Stomach (tissue), 9 donors: ENCODE data around the gene MRPS17. TPM values are rescaled to one million over a fixed set of nuclear protein-coding genes. Genes with fewer than 3 reads are reported as not detected.
"Not testable (repeated sequence)": the region's sequence is repeated elsewhere in the genome, so short reads cannot be mapped to it uniquely, and the experiment has no call there.

Experiments
- DNase-seq, 2 donors: peaks; one replicate each; pipeline versions ENCODE4 v3.0.0 to v3.0.0-alpha.2; 2013 to 2019
- H3K27ac ChIP-seq, 5 donors: fragments of 200-600 bp in 4 of 5; sonication (generic) in 4 of 5; one replicate each; pipeline ENCODE4 v1.5.1; 2013 to 2019; ENCODE audit warnings: mild to moderate bottlenecking in 1 of 5, moderate library complexity in 1 of 5
- H3K27me3 ChIP-seq, 3 donors: fragments of 200-600 bp; sonication (generic); one replicate each; pipeline ENCODE4 v1.5.1; 2017 to 2019; ENCODE audit warnings: mixed run types in 1 of 3
- H3K36me3 ChIP-seq, 4 donors: fragments of 200-600 bp; sonication (generic); 1 replicate in 3 of 4; 2 replicates in 1 of 4; pipeline ENCODE4 v1.5.1; 2016 to 2019
- H3K4me1 ChIP-seq, 4 donors: fragments of 200-600 bp; sonication (generic); one replicate each; pipeline ENCODE4 v1.5.1; 2016 to 2019
- H3K4me3 ChIP-seq, 4 donors: fragments of 200-600 bp; sonication (generic) in 3 of 4; one replicate each; pipeline ENCODE4 v1.5.1; 2016 to 2019; ENCODE audit warnings: mild to moderate bottlenecking in 1 of 4
- H3K9me3 ChIP-seq, 4 donors: fragments of 200-600 bp; sonication (generic); one replicate each; pipeline ENCODE4 v1.5.1; 2016 to 2019
- EP300 ChIP-seq: sonication (generic); formaldehyde crosslinking; IDR thresholded peaks from one replicate; pipeline ENCODE4 v1.6.1; 2017; ENCODE audit warnings: antibody characterized with exemption
- POLR2A ChIP-seq, 4 donors: fragments of 450-650 bp; IDR thresholded peaks; one replicate each; pipeline ENCODE4 v1.6.1; 2016; ENCODE audit warnings: antibody characterized with exemption in 4 of 4, control low read depth in 2 of 4, mild to moderate bottlenecking in 1 of 4, moderate library complexity in 1 of 4
- POLR2AphosphoS5 ChIP-seq, 3 donors: sonication (generic); formaldehyde crosslinking; IDR thresholded peaks; one replicate each; pipeline ENCODE4 v1.6.1; 2016; ENCODE audit warnings: antibody characterized with exemption in 3 of 3
- WGBS, 5 donors: extraction: QIAGEN DNeasy Blood & Tissue Kit in 3 of 5; methylation state at CpG; one replicate each; pipeline versions ENCODE4 v1.1.5 to v1.1.7; 2013 to 2018; 5-methylcytosine and 5-hydroxymethylcytosine counted together
- intact Hi-C: fragments of 100-400 bp; cut with DNase I; formaldehyde crosslinking; loops from one replicate; pipeline ENCODE4 v1.15.1; 2023; ENCODE audit warnings: low total_unique reads
- polyA plus RNA-seq, 3 donors: library from polyadenylated mRNA; stranded (reverse); fragments of 200-250 nt; gene quantifications; one replicate each; pipeline ENCODE4 v1.2.3, GENCODE V29; 2013
- total RNA-seq, 5 donors: library from RNA; depleted of rRNA; stranded (reverse); fragments of >200 nt; gene quantifications; one replicate each; pipeline versions ENCODE4 v1.1.0 to v1.2.3, GENCODE V29; 2014 to 2016
- TF ChIP-seq, protein P1 (sequence below), 7 experiments: fragments of 450-650 bp in 4 of 7; fragments of 200-600 bp in 3 of 7; sonication (generic) in 3 of 7; IDR thresholded peaks; one replicate each; pipeline ENCODE4 v1.5.1; 2016 to 2019; ENCODE audit warnings: antibody characterized with exemption in 7 of 7, control low read depth in 2 of 7, mild to moderate bottlenecking in 1 of 7
- donor health status: healthy with polysubstance abuse.
- donor health status: Bipolar disorder and iron deficiency.
- donor health status: healthy.

MRPS17 gene
- total and polyA plus RNA-seq, 8 donors = 1.0 to 15.0 (median 10.6) TPM; not detected in 2

DNA sequence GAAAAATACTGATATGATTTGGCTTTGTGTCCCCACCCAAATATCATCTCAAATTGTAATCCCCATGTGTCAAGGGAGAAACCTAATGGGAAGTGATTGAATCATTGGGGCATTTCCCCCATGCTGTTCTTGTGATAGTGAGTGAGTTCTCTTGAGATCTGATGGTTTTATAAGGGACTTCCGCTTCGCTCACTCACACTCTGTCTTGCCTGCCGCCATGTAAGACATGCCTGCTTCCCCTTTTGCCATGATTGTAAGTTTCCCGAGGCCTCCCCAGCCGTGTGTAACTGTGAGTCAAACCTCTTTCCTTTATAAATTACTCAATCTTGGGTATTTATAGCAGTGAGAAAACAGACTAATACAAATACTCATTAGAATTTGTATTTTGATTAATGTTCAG lies 5.1 kb upstream of the MRPS17 start:
- DNase-seq = no peak
- Histone ChIP-seq H3K27ac (no peak overlapping the region), H3K4me1 (peaks cover 0 to 4% (median under 1%) of the 10 kb centered on the region in 4 donors), H3K36me3 (peaks cover 0 to 3% (median 0%) of the 10 kb centered on the region in 4 donors), H3K9me3 (peaks cover 0 to 37% (median 13%) of the 10 kb centered on the region in 4 donors), H3K27me3 (no peaks in the 10 kb centered on the region), H3K4me3 (no peak overlapping the region)
- TF ChIP-seq, protein P1, sequence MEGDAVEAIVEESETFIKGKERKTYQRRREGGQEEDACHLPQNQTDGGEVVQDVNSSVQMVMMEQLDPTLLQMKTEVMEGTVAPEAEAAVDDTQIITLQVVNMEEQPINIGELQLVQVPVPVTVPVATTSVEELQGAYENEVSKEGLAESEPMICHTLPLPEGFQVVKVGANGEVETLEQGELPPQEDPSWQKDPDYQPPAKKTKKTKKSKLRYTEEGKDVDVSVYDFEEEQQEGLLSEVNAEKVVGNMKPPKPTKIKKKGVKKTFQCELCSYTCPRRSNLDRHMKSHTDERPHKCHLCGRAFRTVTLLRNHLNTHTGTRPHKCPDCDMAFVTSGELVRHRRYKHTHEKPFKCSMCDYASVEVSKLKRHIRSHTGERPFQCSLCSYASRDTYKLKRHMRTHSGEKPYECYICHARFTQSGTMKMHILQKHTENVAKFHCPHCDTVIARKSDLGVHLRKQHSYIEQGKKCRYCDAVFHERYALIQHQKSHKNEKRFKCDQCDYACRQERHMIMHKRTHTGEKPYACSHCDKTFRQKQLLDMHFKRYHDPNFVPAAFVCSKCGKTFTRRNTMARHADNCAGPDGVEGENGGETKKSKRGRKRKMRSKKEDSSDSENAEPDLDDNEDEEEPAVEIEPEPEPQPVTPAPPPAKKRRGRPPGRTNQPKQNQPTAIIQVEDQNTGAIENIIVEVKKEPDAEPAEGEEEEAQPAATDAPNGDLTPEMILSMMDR (IDR thresholded peaks at IDR 0.05) = no peak
- TF ChIP-seq POLR2AphosphoS5 (IDR thresholded peaks at IDR 0.05) = no peak
- no peak for TF ChIP-seq POLR2A (IDR thresholded peaks at IDR 0.05)
- TF ChIP-seq EP300 = no peak
- intact Hi-C loops = no loop called here
- 85 to 94% (median 92%) methylated on average over 5 of the region's 5 CpGs for WGBS, 5 donors

- not testable (repeated sequence) for H3K9me3 ChIP-seq, H3K27me3 ChIP-seq, DNase-seq
- 29 to 40% (median 36%) methylated on average over 19 of the region's 19 CpGs for WGBS, 5 donors
- intact Hi-C loops = loop anchor here (10.0 kb wide), 1 partner anchor 68 kb away; the partner anchor contains the start of gene ZNF713
- Histone ChIP-seq H3K36me3 (peaks cover 5 to 36% (median 35%) of the 10 kb centered on the region in 4 donors), H3K4me3 (peak overlapping the region; percentile 79 to 98 (median 87)), H3K27ac (peak overlapping the region; percentile 47 to 90 (median 88)), H3K4me1 (peaks cover 9 to 23% (median 11%) of the 10 kb centered on the region in 4 donors)
Measured at GRCh38 chr7:55952352-55952671, 635 bp downstream of the MRPS17 start.

- 87 to 94% (median 88%) methylated on average over 10 to 11 of the region's 11 CpGs for WGBS, 5 donors
- H3K4me3 ChIP-seq = no peak overlapping the region
- DNase-seq = no peak
- H3K4me1 ChIP-seq = peaks cover 9 to 23% (median 11%) of the 10 kb centered on the region in 4 donors
- H3K27ac ChIP-seq = no peak overlapping the region
- H3K36me3 ChIP-seq = peaks cover 5 to 36% (median 35%) of the 10 kb centered on the region in 4 donors
- intact Hi-C loops = loop anchor here (10.0 kb wide), 1 partner anchor 69 kb away; the partner anchor contains the start of gene ZNF713
- H3K9me3 ChIP-seq = no peaks in the 10 kb centered on the region
- no peak for TF ChIP-seq POLR2A (IDR thresholded peaks at IDR 0.05)
- no peak for TF ChIP-seq EP300
- TF ChIP-seq, protein P1 (IDR thresholded peaks at IDR 0.05) = no peak
- TF ChIP-seq POLR2AphosphoS5 (IDR thresholded peaks at IDR 0.05) = no peak
- no peaks in the 10 kb centered on the region for H3K27me3 ChIP-seq
Measured at GRCh38 chr7:55953707-55954475, 2.2 kb downstream of the MRPS17 start.

DNA sequence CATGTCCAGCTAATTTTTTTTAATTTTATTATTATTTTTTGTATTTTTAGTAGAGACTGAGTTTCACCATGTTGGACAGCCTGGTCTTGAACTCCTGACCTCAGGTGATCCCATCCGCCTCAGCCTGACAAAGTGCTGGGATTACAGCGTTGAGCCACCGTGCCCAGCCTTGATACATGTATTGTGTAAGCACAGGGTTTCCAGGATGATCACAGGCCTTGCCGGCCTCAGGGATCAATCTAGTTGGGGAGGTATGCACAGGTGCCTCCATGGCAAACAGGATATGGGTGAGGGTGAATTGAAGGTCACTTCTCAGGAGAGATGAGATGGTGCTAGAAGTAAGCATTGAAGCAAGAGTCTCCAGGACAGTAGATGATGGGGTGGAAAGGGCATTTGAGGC lies 5.5 kb downstream of the MRPS17 start:
- intact Hi-C loops = loop anchor here (10.0 kb wide), 1 partner anchor 72 kb away; the partner anchor contains the start of gene ZNF713
- TF ChIP-seq EP300 = no peak
- TF ChIP-seq POLR2A (IDR thresholded peaks at IDR 0.05) = no peak
- TF ChIP-seq, protein P1 (IDR thresholded peaks at IDR 0.05) = no peak
- peaks cover 7 to 17% (median 9%) of the 10 kb centered on the region in 4 donors for H3K4me1 ChIP-seq
- H3K4me3 ChIP-seq = no peak overlapping the region
- 67 to 86% (median 80%) methylated on average over 4 of the region's 4 CpGs for WGBS, 5 donors
- H3K27ac ChIP-seq = no peak overlapping the region
- H3K27me3 ChIP-seq = no peaks in the 10 kb centered on the region
- H3K9me3 ChIP-seq = no peaks in the 10 kb centered on the region
- peaks cover 5 to 36% (median 35%) of the 10 kb centered on the region in 4 donors for H3K36me3 ChIP-seq
- no peak for DNase-seq

- Histone ChIP-seq H3K9me3 (no peaks in the 10 kb centered on the region), H3K4me3 (no peak overlapping the region), H3K4me1 (peaks cover 8 to 30% (median 25%) of the 10 kb centered on the region in 4 donors), H3K27me3 (no peaks in the 10 kb centered on the region), H3K27ac (no peak overlapping the region), H3K36me3 (peaks cover 0 to 5% (median 4%) of the 10 kb centered on the region in 4 donors)
- no peak for TF ChIP-seq EP300
- intact Hi-C loops = no loop called here
- DNase-seq = no peak
- 79 to 84% (median 83%) methylated on average over 3 of the region's 3 CpGs for WGBS, 5 donors
Measured at GRCh38 chr7:55962014-55962413, 10.3 kb downstream of the MRPS17 start.
